Measurements from ENCODE around the gene WDR90.

GRCh38 chr16:673399-673991 is 24.3 kb downstream of the WDR90 start:
- TF ChIP-seq EZH2 (IDR thresholded peaks at IDR 0.05; ENCODE audit: insufficient read depth, low read length) (no peak), CTCF (IDR thresholded peaks at IDR 0.05; ENCODE audit: insufficient read depth, low read depth, low read length) (no peak)
